GM12878 (cell line): ENCODE data around the gene NOTCH4.
"Not testable (repeated sequence)": the region's sequence is repeated elsewhere in the genome, so short reads cannot be mapped to it uniquely, and the experiment has no call there.

ENCODE experiments used
- CHD2 ChIP-seq: IDR thresholded peaks from 2 replicates; pipeline ENCODE4 v1.6.1; 2011; ENCODE audit warnings: low read depth, low read length, improper control_type of control experiment, borderline replicate concordance
- NKRF ChIP-seq: fragments of 450-650 bp; conservative IDR thresholded peaks from 2 replicates; pipeline ENCODE4 v1.6.1; 2017; ENCODE audit warnings: mild to moderate bottlenecking, moderate library complexity
- TF ChIP-seq, protein P1 (sequence below), 3 experiments: IDR thresholded peaks in 2 of 3; conservative IDR thresholded peaks in 1 of 3; 2 replicates each; pipeline ENCODE4 v1.5.1; 2011; ENCODE audit warnings: low read depth in 3 of 3, low read length in 3 of 3, mild to moderate bottlenecking in 3 of 3, control low read depth in 2 of 3, moderate library complexity in 2 of 3, inconsistent platforms in 1 of 3, mixed read lengths in 1 of 3; ENCODE audit not compliant: control insufficient read depth in 2 of 3, insufficient read depth in 1 of 3; ENCODE audit errors: extremely low read depth in 1 of 3

DNA sequence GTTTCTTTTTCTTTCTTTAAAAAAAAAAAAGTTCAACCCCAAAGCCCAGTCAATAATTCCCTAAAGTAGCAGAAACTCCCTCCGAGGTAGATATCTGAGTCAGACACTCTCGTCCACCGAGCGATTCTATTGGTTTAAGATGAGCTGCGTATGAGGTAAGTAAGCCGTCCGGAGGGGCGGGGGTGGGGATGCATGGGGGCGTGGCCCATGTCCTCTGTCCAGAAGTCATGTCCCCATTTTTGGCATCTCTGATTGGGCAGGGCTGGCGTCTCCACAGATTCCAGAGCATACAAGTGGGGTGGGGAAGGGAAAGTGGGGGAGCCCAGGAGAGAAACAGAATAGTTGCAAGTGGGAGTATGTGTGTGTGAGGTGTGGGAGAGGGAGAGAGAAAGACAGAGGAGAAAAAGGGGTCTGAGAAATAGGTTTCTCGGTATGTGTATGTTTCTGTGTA, 38.2 kb downstream of the NOTCH4 start:
- TF ChIP-seq, protein P1, sequence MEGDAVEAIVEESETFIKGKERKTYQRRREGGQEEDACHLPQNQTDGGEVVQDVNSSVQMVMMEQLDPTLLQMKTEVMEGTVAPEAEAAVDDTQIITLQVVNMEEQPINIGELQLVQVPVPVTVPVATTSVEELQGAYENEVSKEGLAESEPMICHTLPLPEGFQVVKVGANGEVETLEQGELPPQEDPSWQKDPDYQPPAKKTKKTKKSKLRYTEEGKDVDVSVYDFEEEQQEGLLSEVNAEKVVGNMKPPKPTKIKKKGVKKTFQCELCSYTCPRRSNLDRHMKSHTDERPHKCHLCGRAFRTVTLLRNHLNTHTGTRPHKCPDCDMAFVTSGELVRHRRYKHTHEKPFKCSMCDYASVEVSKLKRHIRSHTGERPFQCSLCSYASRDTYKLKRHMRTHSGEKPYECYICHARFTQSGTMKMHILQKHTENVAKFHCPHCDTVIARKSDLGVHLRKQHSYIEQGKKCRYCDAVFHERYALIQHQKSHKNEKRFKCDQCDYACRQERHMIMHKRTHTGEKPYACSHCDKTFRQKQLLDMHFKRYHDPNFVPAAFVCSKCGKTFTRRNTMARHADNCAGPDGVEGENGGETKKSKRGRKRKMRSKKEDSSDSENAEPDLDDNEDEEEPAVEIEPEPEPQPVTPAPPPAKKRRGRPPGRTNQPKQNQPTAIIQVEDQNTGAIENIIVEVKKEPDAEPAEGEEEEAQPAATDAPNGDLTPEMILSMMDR (IDR thresholded peaks at IDR 0.05 in 2 of 3, conservative IDR thresholded peaks at IDR 0.05 in 1 of 3; ENCODE audit: control insufficient read depth in 2 of 3, extremely low read depth in 1 of 3, insufficient read depth in 1 of 3, low read depth in 3 of 3, low read length in 3 of 3): not testable (repeated sequence)
- TF ChIP-seq NKRF, CHD2: not testable (repeated sequence)
